ENCODE data around the gene NEURL1.

DNA sequence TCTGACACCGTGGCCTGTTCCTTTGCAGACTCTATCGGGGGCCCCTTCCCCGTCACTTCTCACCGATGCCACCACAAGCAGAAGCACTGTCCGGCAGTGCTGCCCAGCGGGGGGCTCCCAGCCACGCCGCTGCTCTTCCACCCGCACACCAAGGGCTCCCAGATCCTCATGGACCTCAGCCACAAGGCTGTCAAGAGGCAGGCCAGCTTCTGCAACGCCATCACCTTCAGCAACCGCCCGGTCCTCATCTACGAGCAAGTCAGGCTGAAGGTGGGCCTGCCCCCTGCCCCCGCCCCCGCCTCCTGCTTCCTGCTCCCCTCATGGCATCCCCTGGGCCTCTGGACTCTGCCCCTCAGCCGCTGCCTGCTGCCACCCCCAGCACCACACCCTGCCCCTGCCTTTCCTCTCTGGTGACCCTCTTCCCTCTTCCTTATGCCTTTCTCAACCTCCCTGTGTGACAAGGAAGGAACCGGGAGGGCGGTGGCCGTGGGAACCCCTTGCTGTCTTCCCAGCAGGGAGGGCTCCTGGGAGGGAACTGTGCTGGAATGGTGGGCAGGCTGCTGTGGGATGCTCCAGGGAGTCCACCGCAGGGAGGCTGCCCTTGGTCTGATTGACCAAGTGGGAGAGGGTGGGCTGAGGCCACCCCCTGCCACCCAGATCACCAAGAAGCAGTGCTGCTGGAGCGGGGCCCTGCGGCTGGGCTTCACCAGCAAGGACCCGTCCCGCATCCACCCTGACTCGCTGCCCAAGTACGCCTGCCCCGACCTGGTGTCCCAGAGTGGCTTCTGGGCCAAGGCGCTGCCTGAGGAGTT is 77.5 kb downstream of the NEURL1 start:
- TF ChIP-seq ZNF274 (IDR thresholded peaks at IDR 0.05; ENCODE audit: low read depth, low read length) (no peak), YY1 (IDR thresholded peaks at IDR 0.05; ENCODE audit: insufficient read depth, insufficient read length) (no peak), SUZ12 (IDR thresholded peaks at IDR 0.05; ENCODE audit: extremely low read depth, insufficient read depth, insufficient read length) (no peak)
